NOMO-1 treated with dmso at 0.1 percent for 144 hours (cell line): ENCODE data around the gene BMF.
"Not testable (repeated sequence)": the region's sequence is repeated elsewhere in the genome, so short reads cannot be mapped to it uniquely, and the experiment has no call there.

Source experiments
- DNase-seq: peaks from one replicate; lab custom pipeline; 2025; ENCODE audit not compliant: unreplicated experiment; lab: John Stamatoyannopoulos, UW

BMF gene

DNA sequence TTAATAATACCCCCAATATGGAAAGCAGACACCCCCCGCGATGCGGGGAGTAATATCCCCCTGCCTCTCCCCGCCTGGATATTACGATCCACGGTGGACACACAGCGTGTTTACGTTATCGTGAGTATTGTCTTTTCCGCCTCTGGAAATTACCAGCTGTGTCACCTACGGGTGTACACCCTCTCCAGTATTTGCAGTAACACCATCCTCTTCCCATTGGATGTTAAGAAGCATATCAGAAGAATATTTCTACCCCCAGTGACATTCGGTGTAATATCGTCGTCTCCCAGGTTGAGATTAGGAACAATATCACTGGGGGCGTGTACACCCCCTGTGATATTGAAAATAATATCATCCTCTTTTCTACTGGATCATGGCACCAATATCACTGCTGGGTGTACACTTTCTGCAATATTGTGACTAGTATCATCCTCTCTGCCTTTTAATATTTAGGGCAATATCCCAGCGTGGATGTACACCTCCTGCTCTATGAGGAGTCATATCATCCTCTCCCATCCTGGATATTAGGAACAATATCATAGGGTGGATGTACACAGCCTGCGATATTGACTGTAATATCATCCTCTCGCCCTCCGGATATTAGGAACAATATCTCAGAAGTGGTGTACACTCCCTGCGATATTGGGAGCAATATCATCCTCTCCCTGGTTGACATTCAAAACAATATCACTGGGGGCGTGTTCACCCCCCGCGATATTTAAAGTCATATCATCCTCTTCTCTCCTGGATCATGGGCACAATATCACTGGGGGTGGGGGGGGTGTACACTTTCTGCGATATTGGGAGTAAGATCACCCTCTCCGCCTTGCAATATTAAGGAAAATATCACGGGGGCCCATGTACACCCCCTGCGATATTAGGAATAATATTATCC, 20.3 kb upstream of the BMF start:
- DNase-seq = no peak

DNA sequence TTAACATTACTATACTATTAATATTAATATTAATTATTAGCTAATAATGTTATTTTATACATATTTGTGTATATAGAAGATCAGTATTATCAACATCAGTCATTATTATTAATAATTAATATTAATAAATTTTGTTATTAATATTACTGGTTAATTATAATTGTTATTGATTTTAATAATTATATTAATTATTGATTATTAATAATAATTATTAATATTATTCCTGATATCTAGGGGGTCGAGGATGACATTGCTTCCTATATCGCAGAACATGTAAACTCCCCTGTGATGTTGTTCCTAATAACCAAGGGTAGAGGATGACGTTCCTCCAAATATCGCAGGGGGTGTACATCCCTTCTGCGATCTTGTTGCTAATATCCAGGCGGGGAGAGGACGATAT, 17.3 kb upstream of the BMF start:
- DNase-seq = no peak

DNA sequence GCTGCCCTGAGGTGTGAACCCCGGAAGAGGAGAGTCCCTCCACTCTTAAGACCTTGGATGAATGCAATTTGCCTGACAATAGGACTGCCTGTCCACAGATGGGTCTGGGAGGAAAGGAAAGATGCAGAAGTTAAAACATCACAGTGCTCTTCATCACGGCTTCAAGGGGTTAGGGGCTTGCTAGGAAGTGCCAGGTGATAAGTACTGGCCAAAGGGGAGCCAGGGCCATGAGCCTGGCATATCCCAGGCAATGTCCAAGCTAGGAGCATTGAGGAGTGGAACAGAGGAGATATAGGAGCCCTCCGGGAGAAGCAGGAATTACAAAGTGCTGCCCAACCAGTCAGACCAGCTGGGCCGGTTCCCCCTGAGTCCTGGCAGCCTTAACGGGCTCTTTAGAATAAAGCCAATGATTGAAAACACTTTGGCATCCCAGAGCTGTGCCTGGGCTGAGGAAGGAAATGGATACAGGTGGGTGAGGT, 16.2 kb upstream of the BMF start:
- not testable (repeated sequence) for DNase-seq

DNA sequence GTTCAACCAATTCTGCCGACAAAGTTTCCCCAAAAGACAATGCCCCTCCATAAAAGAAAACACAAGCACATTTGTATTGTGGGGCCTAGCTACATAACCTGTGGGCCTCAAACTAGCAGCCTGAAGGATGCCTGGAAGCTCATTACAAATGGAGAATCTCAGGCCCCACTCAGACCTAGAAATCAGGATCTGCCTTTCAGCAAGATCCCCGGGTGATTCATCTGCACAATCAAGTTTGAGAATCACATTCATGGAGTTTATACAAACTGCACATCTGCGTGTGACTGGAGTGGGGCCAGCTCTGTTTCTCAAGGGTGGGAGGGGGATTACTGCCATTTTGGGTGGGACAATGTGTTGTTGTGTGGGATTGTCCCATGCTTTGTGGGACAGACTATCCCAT, 15.7 kb upstream of the BMF start:
- not testable (repeated sequence) for DNase-seq

DNA sequence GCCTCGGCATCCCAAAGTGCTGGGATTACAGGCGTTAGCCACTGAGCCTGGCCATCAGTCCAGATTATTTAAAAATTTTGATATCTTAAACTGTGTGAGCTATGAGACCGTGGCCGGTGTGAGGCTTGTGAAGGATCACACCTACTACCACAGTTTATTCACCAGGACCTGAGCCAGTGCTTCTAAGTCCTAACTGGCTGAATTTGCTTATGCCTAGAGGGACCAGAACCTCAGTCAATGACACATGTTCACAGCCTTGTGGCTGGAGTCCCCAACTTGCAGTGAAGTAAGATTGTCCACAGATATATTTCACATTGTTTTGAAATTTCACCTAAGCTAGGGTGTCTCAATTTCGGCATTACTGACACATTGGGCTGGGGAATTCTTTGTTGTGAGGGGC, 15.2 kb upstream of the BMF start:
- DNase-seq = not testable (repeated sequence)

DNA sequence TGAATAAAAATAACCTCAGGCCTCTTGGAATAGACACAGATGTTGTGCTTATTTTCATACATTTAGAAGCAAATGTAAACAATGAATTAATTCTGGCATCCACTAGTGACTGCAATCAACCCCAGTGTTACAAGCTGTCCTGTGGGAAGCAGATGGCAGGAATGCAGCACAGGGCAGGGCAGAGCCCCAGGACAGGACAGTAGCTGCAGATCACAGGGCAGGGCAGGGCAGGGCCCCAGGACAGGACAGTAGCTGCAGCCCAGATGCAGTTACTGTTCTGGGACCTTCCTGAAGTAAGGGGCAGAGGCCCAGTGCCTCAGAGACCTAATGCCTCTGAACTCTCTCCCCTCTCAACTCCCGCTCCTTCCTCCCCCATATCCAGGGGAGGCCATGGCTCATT, 14.3 kb upstream of the BMF start:
- not testable (repeated sequence) for DNase-seq

DNA sequence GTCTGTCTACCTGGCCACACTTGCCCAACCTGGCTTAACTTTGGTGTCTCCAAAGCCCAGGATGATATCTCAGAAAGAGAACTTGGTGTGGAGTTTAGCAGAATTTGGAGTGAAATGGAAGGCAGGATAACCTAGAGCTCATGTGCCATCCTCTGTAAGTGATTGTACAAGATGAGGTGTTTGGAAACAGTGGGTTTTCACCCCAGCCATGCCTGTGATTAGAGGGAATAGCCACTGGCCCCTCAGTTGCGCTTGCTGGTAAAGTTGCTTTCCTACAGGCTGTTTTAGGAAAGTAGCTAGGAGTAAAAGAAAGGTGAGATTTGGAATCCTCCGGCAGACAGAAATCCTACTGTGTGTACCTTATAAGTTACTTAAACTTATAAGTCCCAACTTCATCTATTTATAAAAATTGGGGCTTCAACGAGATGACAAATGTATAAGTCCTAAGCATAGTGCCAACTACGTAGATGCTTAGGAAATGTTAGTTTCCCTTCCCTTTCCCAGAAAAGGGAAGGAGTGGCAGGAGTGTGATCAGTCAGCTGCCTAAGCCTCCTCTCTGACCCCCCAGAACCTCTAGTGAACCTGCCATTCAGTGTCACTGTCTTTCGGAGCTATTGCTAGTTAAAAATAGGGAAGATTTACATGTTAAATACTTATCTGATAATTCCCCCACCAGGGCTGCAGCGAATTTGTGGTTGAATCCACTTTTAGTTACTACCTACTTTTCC, 13.4 kb upstream of the BMF start:
- DNase-seq = no peak

DNA sequence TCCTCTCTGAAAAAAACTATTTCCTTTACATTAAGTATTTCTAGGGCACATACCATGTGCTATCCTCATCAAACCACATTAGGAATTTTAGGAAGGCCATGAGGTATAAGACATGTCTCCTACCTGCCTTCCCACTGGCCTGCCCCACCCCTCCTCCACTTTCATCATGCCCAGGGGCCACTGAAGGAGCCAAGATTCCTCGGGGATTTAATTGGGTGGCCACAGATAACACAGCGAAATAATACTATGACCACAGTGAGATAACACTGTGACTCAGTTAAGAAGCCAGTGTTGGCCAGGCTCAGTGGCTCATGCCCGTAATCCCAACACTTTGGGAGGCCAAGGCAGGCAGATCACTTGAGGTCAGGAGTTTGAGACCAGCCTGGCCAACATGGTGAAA, 9.8 kb upstream of the BMF start:
- no peak for DNase-seq

DNA sequence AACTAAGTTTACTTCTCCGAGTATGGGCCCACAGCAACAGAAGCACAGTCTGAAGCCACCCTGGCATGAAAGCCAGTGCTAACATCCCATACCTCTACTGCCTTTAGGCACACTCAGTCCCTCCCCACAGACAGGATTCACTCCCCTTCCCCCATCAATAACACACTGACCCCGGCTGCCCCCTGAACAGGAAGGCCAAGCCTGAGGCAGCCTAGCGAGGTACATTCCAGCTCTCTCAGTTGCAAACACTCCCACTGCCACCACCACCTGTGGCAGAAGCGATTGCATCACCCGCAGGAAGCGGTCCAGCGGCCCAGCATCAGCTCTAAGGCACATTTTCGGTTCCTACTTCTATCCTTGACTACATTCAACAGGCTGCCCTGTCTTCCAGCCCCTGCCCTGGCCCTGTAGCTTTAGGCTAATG, 7.0 kb upstream of the BMF start:
- DNase-seq = peak; percentile 90

DNA sequence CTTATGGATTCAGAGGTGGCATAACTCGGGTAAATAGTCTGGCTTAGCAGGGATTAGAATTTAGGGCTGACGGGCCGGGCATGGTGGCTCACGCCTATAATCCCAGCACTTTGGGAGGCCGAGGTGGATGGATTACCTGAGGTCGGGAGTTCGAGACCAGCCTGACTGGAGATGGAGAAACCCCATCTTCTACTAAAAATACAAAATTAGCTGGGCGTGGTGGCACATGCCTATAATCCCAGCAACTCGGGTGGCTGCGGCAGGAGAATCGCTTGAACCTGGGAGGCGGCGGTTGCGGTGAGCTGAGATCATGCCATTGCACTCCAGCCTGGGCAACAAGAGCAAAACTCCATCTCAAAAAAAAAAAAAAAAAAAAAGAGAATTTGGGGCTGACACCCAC, 6.4 kb upstream of the BMF start:
- DNase-seq = not testable (repeated sequence)

DNA sequence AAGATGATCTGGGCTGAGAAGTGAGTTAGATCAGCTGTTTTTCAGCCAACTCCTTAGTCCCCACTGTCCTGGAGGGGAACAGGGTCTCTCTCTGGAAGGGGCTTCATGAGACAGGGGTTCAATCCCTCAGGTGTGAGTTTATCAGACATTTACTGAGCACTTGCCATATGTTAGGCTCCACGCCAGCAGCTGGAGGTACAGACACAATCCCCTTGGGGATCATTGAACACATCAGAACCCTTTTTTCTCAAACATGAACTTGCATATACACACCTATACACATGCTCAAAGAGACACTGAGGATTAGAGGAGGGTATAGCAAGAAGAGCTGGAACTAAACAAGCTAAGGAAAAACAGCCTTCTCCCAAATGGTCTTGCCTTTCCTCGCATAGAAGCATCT, 5.5 kb upstream of the BMF start:
- no peak for DNase-seq

DNA sequence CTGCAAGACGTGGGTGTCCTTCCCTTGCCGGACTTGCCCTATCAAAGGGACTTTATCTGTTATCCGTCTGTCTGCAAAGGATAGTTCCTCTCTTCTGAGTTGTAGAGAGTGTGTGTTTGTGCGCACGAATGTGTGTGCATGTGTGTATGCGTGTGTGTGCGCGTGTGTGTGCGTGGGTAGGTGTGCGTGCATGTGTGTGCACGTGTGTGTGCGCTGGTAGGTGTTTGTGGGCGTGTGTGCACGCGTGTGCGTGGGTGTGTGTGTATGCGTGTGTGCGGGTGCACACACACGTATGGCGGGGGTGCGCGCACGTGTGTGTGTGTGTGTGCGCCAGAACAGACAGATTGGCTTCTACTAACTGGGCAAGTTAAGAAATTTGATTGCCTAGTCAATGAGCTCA, 4.1 kb upstream of the BMF start:
- no peak for DNase-seq

DNA sequence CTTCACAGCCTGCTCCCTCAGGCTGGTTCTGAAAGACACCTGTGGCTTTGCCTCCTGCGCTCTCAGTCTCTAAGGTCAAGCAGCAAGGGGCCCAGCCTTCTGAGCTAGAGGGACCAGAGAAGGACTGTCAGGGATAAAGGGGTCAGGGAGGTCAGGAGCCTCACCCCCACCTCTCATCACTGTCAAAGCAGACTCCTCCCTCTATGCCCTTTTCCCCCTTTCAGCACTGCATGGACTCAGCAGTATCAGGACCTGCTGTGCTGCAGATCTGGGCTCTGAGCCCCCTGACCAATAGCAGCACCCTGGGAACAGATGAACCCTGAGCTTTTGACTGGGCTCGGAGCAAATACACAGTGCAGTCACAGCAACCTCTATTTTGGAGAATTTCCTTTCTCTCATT, 3.2 kb upstream of the BMF start:
- DNase-seq = no peak

DNA sequence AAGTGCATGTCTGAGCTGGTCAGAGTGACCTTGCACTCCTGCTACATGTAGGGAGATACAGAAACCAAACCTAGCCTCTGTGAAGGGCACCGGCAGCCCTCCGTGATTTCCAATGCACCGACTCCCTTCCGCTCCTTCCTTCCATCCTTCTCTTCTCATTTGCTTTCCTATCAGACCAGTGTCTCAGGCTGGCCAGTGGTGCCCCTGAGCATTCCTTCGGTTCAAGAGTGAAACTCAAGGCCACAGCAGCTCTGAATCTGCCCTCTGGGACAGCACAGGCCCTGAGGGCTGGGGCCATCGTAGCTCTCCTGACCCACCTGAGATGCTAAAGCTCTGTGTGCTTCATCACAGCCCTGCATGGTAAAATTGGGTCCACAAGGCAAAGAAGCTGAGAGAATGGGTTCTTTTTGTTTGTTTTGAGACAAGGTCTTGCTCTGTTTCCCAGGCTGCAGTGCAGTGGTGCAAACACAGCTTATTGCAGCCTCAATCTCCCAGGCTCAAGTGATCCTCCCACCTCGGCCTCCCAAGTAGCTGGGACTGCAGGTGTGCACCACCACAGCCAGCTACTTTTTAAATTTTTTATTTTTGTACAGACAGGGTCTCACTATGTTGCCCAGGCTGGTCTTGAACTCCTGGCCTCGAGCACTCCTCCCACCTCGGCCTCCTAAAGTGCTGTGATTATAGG, 2.3 kb upstream of the BMF start:
- DNase-seq = no peak

DNA sequence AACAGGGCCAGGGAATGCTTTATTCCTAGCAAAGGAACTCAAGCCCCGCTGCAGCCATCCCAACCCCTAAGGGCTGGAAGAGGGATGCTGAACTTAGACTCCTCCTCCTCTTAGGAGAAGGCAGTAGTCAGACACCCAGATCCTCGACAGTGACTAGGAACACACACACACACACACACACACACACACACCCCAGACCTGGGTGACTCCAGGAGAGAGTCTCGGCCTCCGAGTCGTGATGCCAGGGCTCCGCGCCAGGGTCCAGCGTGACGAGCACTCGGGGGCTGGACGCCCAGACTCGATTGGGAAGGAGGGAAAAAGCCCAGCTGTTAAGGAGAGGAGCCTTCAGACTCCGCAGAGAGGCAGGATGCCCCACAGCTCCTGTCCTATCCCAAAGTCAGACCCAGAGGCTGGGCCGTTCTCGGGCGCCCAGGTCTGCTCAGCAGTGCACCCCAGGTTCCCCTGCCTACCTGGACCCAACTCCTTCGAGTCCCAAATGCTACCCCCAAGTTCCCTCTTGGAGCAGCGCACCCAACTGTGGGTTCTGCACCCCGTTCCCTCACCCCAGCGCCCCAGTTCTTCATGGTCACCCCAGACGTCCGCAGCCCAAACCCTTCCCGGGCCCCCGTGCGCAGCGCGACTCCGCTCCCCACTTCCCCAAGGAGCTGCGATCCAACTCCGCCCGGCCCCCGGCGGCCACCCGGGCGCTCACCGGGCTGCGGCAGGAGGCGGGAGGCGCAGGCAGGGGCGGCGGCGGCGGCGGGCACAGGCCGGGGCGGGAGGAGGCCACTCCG, 421 bp downstream of the BMF start:
- DNase-seq = no peak

DNA sequence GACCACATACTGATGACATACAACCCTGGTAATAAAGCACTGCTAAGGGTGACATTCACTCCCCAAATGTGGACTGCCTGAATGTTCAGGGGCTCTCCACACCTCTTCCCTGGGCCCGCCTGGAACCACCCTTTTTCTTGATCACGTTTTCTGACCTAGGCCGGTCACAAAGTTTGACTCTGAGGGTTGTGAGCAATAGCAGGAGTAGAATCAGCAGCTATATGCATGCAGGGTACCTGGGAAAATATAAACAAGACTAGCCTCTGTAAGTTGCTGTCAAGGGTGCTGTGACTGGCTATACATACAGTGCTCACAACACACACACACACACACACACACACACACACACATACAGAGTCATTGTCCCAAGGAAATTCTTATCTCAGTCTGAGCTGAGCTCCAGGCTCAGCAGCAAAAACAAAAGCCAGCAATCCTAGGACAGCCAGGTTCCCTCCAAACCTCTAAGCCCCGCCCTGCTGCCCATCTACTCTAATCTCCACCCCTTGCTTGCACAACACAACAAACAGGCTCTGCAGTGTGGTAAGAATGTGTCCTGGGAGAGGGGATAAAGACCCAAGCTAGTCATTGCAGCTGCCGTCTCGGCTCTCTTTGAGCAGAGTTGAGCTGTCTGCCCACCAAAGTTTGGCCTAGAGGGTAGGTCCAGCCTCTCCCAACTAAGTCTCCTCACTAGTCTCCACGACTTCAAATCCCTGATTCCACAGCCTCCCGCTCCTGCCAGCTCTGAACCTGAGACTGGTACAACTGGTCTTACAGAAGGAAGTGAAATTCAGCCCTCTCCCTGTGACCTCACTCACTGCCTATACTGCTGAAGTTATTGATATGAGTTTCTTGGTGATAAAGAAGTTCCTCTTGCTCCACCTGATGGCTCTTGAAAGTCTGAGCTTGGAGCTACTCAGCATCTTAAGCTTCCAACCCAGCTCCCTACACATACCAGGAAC, 2.2 kb downstream of the BMF start:
- DNase-seq = peak; percentile 89

DNA sequence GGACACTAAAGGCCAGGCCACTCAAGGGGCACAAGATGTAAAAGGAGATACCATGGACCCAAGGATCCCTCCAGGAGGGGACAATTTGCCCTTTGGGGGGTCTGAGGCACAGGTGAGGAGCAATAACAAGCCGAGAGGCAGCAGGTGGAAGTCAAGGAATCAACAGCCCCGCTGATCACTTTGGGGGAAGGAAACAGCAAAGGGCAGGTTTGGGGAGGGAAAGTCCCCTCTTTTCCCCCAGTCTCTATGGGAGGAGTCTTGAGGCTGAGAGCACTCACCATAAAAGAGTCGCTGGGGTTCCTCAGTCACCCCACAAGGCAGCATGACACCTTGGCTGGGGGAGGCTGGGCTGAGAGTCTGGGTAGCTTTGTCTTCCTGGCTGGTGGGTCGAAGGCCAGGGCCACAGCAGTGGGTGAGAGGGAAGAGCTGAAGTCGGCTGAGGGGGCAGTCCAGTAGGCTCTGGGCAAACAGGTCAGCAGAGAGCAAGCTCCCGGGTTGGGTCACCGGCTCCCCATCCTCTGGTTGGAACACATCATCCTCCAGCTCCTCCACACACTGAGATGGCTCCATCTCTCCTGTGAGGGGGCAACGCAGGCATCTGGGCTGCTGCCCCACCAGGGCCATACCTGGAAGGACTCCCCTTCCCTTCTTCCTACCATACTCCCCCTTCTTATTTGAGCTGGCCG, 3.0 kb downstream of the BMF start:
- DNase-seq = no peak

DNA sequence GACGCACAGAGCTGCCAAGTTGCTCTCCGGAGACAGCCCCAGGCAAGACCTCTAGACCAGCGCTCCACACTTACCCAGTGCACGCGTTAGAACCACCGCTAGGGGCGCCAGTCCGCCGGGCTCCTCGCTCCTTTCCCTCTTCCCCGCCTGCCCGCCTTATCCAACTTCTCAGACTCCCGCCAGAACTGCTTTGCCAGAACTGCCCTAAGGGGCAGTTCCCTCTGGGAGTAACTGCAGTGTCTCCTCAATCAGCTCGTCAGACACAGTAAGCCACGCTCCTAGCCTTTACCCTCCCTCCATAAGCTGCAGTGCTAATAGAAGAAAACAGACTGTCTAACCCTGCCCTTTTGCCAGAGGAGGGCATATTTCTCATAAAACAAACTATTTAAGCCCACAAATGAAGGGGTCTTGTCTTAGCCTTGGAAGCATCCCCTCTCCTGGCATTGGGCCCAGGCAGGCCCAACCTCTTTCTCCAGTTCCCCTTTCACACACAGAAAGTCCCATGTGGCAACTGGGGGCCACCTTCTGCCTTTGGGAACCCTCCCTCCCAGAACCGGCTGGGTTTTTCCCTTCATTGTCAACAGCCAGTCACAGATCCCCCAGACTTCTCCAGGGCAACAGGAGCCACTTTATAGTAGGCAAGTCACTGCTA, 3.7 kb downstream of the BMF start:
- DNase-seq = peak; percentile 59
